CD4-positive, alpha-beta memory T cell (primary cell): ENCODE results near the gene ST7L. TPM values are rescaled to one million over a fixed set of nuclear protein-coding genes. Genes with fewer than 3 reads are reported as not detected.

Experiments used
- CTCF ChIA-PET: fragments of 350-600 bp; sonication (Branson Sonifier 250); formaldehyde crosslinking; loops from one replicate; lab custom pipeline; 2021; ENCODE audit warnings: inconsistent platforms; ENCODE audit not compliant: partially characterized antibody; lab: Charles Lee
- POLR2A ChIA-PET: fragments of 350-600 bp; sonication (Branson Sonifier 250); formaldehyde crosslinking; loops from one replicate; lab custom pipeline; 2021; ENCODE audit not compliant: partially characterized antibody; lab: Charles Lee
- DNase-seq, 5 donors: peaks; one replicate each; pipeline versions ENCODE4 v3.0.0 to v3.0.0-alpha.2; 2020 to 2022; ENCODE audit warnings: mixed read lengths in 1 of 5
- H3K27ac ChIP-seq: one replicate; pipeline ENCODE4 v1.7.0; 2013; ENCODE audit warnings: low read depth, low read length
- H3K27me3 ChIP-seq: 2 replicates; pipeline ENCODE4 v1.7.0; 2013; ENCODE audit warnings: mild to moderate bottlenecking, low read length, moderate library complexity; ENCODE audit not compliant: insufficient read depth
- H3K36me3 ChIP-seq: 2 replicates; pipeline ENCODE4 v1.7.0; 2013; ENCODE audit warnings: mild to moderate bottlenecking, low read length, moderate library complexity; ENCODE audit not compliant: insufficient read depth
- H3K4me1 ChIP-seq: 2 replicates; pipeline ENCODE4 v1.7.0; 2013; ENCODE audit warnings: mild to moderate bottlenecking, low read length, moderate library complexity; ENCODE audit not compliant: insufficient read depth
- H3K4me3 ChIP-seq, 2 donors: one replicate each; pipeline ENCODE4 v1.7.0; 2013; ENCODE audit warnings: low read length in 2 of 2, mild to moderate bottlenecking in 1 of 2
- H3K9me3 ChIP-seq, 2 donors: one replicate each; pipeline ENCODE4 v1.7.0; 2013; ENCODE audit warnings: low read length in 2 of 2, control low read depth in 1 of 2; ENCODE audit not compliant: control insufficient read depth in 1 of 2
- H3K27ac Mint-ChIP-seq, 7 donors: one replicate each; pipeline ENCODE4 v1.8.0; 2020 to 2021; ENCODE audit warnings: mixed read lengths in 7 of 7, mild to moderate bottlenecking in 6 of 7, inconsistent platforms in 3 of 7, moderate library complexity in 3 of 7
- H3K27me3 Mint-ChIP-seq, 2 donors: one replicate each; pipeline ENCODE4 v1.8.0; 2020 to 2021; ENCODE audit warnings: mixed read lengths in 2 of 2
- H3K36me3 Mint-ChIP-seq, 2 donors: one replicate each; pipeline ENCODE4 v1.8.0; 2020 to 2021; ENCODE audit warnings: mixed read lengths in 2 of 2, inconsistent platforms in 1 of 2, mild to moderate bottlenecking in 1 of 2
- H3K4me1 Mint-ChIP-seq, 4 donors: one replicate each; pipeline ENCODE4 v1.8.0; 2020 to 2021; ENCODE audit warnings: mixed read lengths in 4 of 4, mild to moderate bottlenecking in 1 of 4
- H3K4me3 Mint-ChIP-seq, 8 donors: one replicate each; pipeline ENCODE4 v1.8.0; 2020 to 2021; ENCODE audit warnings: mixed read lengths in 8 of 8, mild to moderate bottlenecking in 7 of 8, moderate library complexity in 6 of 8, inconsistent platforms in 3 of 8
- H3K9me3 Mint-ChIP-seq, 8 donors: one replicate each; pipeline ENCODE4 v1.8.0; 2020 to 2021; ENCODE audit warnings: mixed read lengths in 8 of 8, mild to moderate bottlenecking in 5 of 8, inconsistent platforms in 3 of 8, moderate library complexity in 1 of 8
- intact Hi-C: fragments of 100-400 bp; cut with micrococcal nuclease; formaldehyde crosslinking; loops from one replicate; pipeline ENCODE4 v1.15.1; 2023
- polyA plus RNA-seq, 2 donors: library from polyadenylated mRNA; unstranded; fragments of 300-500 nt; fragmentation: Illumina TruSeq; gene quantifications; one replicate each; pipeline ENCODE4 v1.2.3, GENCODE V29; 2021
- total RNA-seq, 2 experiments: library from RNA; stranded (reverse); gene quantifications; one replicate each; pipeline ENCODE4 v1.2.3, GENCODE V29; 2021

ST7L gene
- total and polyA plus RNA-seq, 4 experiments from 2014 or later: 10.9 to 27.2 (median 19.1) TPM

- H3K4me1 ChIP-seq: no peaks in the 10 kb centered on the region
- H3K27me3 Mint-ChIP-seq: no peaks in the 10 kb centered on the region
- H3K27ac Mint-ChIP-seq: no peak overlapping the region
- no peaks in the 10 kb centered on the region for H3K4me1 Mint-ChIP-seq
- H3K9me3 ChIP-seq: no peaks in the 10 kb centered on the region
- H3K27me3 ChIP-seq: no peaks in the 10 kb centered on the region
- no peaks in the 10 kb centered on the region for H3K9me3 Mint-ChIP-seq
- DNase-seq: no peak
- intact Hi-C loops: no loop called here
- peaks cover 37 to 44% of the 10 kb centered on the region in 2 donors for H3K36me3 Mint-ChIP-seq
- ChIA-PET POLR2A (no interaction called here), CTCF (no interaction called here)
- peaks cover 4% of the 10 kb centered on the region for H3K36me3 ChIP-seq
- H3K4me3 Mint-ChIP-seq: no peak overlapping the region
- H3K4me3 ChIP-seq: no peak overlapping the region
- H3K27ac ChIP-seq: no peak overlapping the region
Observed at GRCh38 chr1:112599477-112599876, 19.5 kb downstream of the ST7L start.

DNA sequence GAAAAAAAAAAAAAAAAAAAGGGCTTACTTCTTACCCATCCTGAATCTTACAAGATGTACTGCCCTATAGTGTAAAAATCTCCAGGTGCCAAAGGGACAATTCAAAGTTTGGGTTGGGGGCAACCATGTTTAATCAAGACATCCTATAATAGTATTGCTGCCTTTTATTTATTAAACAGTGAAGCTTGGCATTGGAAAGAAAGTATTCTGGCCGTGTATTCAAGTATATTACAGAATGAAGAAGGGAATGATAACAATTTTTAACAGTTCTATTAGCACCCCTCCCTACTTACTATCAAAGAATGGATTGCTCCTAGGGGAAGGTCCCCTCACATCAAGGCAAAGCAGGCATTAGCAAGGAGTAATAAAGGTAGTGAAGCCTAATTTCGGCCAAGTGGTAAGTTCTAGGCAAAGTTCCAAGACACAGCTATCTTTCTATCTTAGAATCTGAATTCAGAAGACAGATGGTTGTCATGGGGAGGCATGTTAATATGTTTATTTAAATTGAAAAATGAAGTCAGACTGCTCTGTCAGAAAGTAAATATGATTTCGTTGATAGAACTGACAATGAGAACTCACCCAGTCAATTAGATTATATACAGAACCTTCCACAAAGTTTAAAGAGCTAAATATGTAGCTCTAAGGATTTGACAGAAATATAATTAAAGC is 24.6 kb downstream of the ST7L start:
- no peak overlapping the region for H3K4me3 Mint-ChIP-seq
- Histone ChIP-seq H3K9me3 (no peaks in the 10 kb centered on the region), H3K27me3 (no peaks in the 10 kb centered on the region), H3K27ac (no peak overlapping the region), H3K4me3 (no peak overlapping the region), H3K4me1 (no peaks in the 10 kb centered on the region), H3K36me3 (peaks cover 4% of the 10 kb centered on the region)
- H3K4me1 Mint-ChIP-seq: no peaks in the 10 kb centered on the region
- ChIA-PET POLR2A (interaction anchor here (1.1 kb wide), 1 partner anchor 24 kb away, joined by 3 read pairs; no protein-coding TSS in a partner anchor), CTCF (interaction anchor here (1.0 kb wide), 1 partner anchor 18 kb away, joined by 3 read pairs; no protein-coding TSS in a partner anchor)
- H3K36me3 Mint-ChIP-seq: peaks cover 30 to 37% of the 10 kb centered on the region in 2 donors
- no peak for DNase-seq
- H3K27ac Mint-ChIP-seq: no peak overlapping the region
- intact Hi-C loops: no loop called here
- no peaks in the 10 kb centered on the region for H3K27me3 Mint-ChIP-seq
- peaks cover 0 to 9% (median 5%) of the 10 kb centered on the region in 8 donors for H3K9me3 Mint-ChIP-seq

GRCh38 chr1:112589766-112590165 is 29.2 kb downstream of the ST7L start:
- CTCF ChIA-PET: interaction anchor here (0.5 kb wide), 1 partner anchor 20 kb away, joined by 8 read pairs; no protein-coding TSS in a partner anchor
- Histone ChIP-seq H3K4me1 (no peaks in the 10 kb centered on the region), H3K27ac (no peak overlapping the region), H3K4me3 (no peak overlapping the region), H3K27me3 (no peaks in the 10 kb centered on the region), H3K36me3 (no peaks in the 10 kb centered on the region), H3K9me3 (no peaks in the 10 kb centered on the region)
- H3K4me1 Mint-ChIP-seq: no peaks in the 10 kb centered on the region
- H3K9me3 Mint-ChIP-seq: peaks cover 0 to 14% (median 5%) of the 10 kb centered on the region in 8 donors
- intact Hi-C loops: no loop called here
- H3K27me3 Mint-ChIP-seq: no peaks in the 10 kb centered on the region
- H3K36me3 Mint-ChIP-seq: peaks cover 33 to 35% of the 10 kb centered on the region in 2 donors
- no peak for DNase-seq
- POLR2A ChIA-PET: no interaction called here
- H3K4me3 Mint-ChIP-seq: no peak overlapping the region
- no peak overlapping the region for H3K27ac Mint-ChIP-seq

GRCh38 chr1:112583366-112583765 is 35.6 kb downstream of the ST7L start:
- no peak for DNase-seq
- intact Hi-C loops: no loop called here
- POLR2A ChIA-PET: no interaction called here
- Histone ChIP-seq H3K27ac (no peak overlapping the region), H3K9me3 (no peaks in the 10 kb centered on the region), H3K4me1 (no peaks in the 10 kb centered on the region), H3K4me3 (no peak overlapping the region), H3K27me3 (no peaks in the 10 kb centered on the region), H3K36me3 (no peaks in the 10 kb centered on the region)
- CTCF ChIA-PET: no interaction called here
- no peak overlapping the region for H3K4me3 Mint-ChIP-seq
- no peak overlapping the region for H3K27ac Mint-ChIP-seq
- no peaks in the 10 kb centered on the region for H3K4me1 Mint-ChIP-seq
- peaks cover 14 to 18% of the 10 kb centered on the region in 2 donors for H3K36me3 Mint-ChIP-seq
- no peaks in the 10 kb centered on the region for H3K27me3 Mint-ChIP-seq
- H3K9me3 Mint-ChIP-seq: no peaks in the 10 kb centered on the region

DNA sequence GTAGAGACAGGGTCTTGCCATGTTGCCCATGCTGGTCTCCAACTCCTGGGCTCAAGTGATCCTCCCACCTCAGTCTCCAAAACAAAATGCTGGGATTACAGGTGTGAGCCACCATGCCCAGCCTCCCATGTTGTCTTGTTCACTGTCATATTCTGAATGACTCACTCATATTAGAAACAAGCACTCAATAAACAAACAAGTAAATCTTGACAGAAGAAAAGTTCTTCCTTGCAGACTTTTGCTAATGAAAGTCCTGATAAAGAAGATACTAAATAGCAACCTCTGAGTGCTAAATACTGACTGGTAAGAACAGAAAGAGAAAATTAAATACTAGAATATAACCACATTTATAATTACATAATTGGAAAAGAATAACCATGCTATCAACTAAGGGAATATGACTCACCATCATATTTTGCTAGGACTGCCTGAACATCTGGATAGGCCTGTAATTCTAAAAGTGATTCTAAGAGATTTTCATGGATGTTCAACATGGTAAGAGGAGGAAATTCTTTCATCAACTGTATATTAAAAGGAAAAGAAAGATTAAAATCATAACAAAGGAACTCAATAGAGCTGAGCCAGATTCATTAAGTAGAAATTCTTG is 37.3 kb downstream of the ST7L start:
- Mint-ChIP-seq H3K4me1 (no peaks in the 10 kb centered on the region), H3K27me3 (no peaks in the 10 kb centered on the region), H3K27ac (no peak overlapping the region), H3K4me3 (no peak overlapping the region), H3K36me3 (peaks cover 18 to 23% of the 10 kb centered on the region in 2 donors), H3K9me3 (no peaks in the 10 kb centered on the region)
- H3K4me1 ChIP-seq: no peaks in the 10 kb centered on the region
- no peaks in the 10 kb centered on the region for H3K27me3 ChIP-seq
- POLR2A ChIA-PET: no interaction called here
- no peak overlapping the region for H3K27ac ChIP-seq
- H3K4me3 ChIP-seq: no peak overlapping the region
- DNase-seq: no peak
- no peaks in the 10 kb centered on the region for H3K9me3 ChIP-seq
- intact Hi-C loops: no loop called here
- CTCF ChIA-PET: no interaction called here
- H3K36me3 ChIP-seq: no peaks in the 10 kb centered on the region

GRCh38 chr1:112579801-112580510 is 39.0 kb downstream of the ST7L start:
- ChIA-PET POLR2A (no interaction called here), CTCF (no interaction called here)
- intact Hi-C loops: no loop called here
- Mint-ChIP-seq H3K9me3 (no peaks in the 10 kb centered on the region), H3K36me3 (peaks cover 33 to 34% of the 10 kb centered on the region in 2 donors), H3K27me3 (no peaks in the 10 kb centered on the region), H3K4me3 (no peak overlapping the region), H3K27ac (no peak overlapping the region), H3K4me1 (peaks cover 0 to 1% (median 0%) of the 10 kb centered on the region in 4 donors)
- Histone ChIP-seq H3K27me3 (no peaks in the 10 kb centered on the region), H3K27ac (no peak overlapping the region), H3K4me1 (no peaks in the 10 kb centered on the region), H3K9me3 (no peaks in the 10 kb centered on the region), H3K4me3 (no peak overlapping the region), H3K36me3 (no peaks in the 10 kb centered on the region)
- no peak for DNase-seq

- DNase-seq: no peak
- no peaks in the 10 kb centered on the region for H3K9me3 Mint-ChIP-seq
- H3K4me1 ChIP-seq: no peaks in the 10 kb centered on the region
- no peak overlapping the region for H3K4me3 Mint-ChIP-seq
- no peaks in the 10 kb centered on the region for H3K36me3 ChIP-seq
- no peaks in the 10 kb centered on the region for H3K9me3 ChIP-seq
- peaks cover 0 to 1% (median 0%) of the 10 kb centered on the region in 4 donors for H3K4me1 Mint-ChIP-seq
- POLR2A ChIA-PET: no interaction called here
- H3K27me3 Mint-ChIP-seq: no peaks in the 10 kb centered on the region
- intact Hi-C loops: no loop called here
- H3K36me3 Mint-ChIP-seq: peaks cover 34 to 36% of the 10 kb centered on the region in 2 donors
- H3K27me3 ChIP-seq: no peaks in the 10 kb centered on the region
- H3K27ac Mint-ChIP-seq: no peak overlapping the region
- CTCF ChIA-PET: interaction anchor here (1.2 to 1.3 kb wide), 2 partner anchors 19 to 140 kb away, joined by 3 read pairs; no protein-coding TSS in a partner anchor
- no peak overlapping the region for H3K27ac ChIP-seq
- H3K4me3 ChIP-seq: no peak overlapping the region
Observed at GRCh38 chr1:112576240-112576639, 42.7 kb downstream of the ST7L start.
